ENCODE data around the gene LYRM1.

LYRM1 gene

GRCh38 chr16:20920799-20921198 is 20.2 kb downstream of the LYRM1 start:
- Histone ChIP-seq H3K4me2 (ENCODE audit: low read depth, low read length, poor library complexity, severe bottlenecking) (no peak overlapping the region), H3K9ac (ENCODE audit: low read depth, low read length, poor library complexity, severe bottlenecking) (no peak overlapping the region), H3K27me3 (ENCODE audit: insufficient read depth, low read length, poor library complexity, severe bottlenecking) (no peaks in the 10 kb centered on the region), H3F3A (ENCODE audit: low read depth) (no peaks in the 10 kb centered on the region), H3K36me3 (ENCODE audit: insufficient read depth, low read length) (peaks cover 3% of the 10 kb centered on the region; the same call in 1 of the 2 replicates), H3K79me2 (ENCODE audit: insufficient read depth, low read length) (no peaks in the 10 kb centered on the region), H2AFZ (ENCODE audit: low read length) (no peak overlapping the region), H4K20me1 (ENCODE audit: insufficient read depth, low read length, poor library complexity, severe bottlenecking) (no peaks in the 10 kb centered on the region), H3K4me1 (ENCODE audit: insufficient read depth, low read length, poor library complexity, severe bottlenecking) (peaks cover 4% of the 10 kb centered on the region), H3K4me3 (ENCODE audit: low read length, poor library complexity, severe bottlenecking) (no peak overlapping the region), H3K9me2 (replicated peaks; ENCODE audit: low read depth, low read length) (no peaks in the 10 kb centered on the region), H3K9me3 (ENCODE audit: insufficient read depth, low read depth, low read length) (no peaks in the 10 kb centered on the region)
- TF ChIP-seq CTCF (conservative IDR thresholded peaks at IDR 0.05; ENCODE audit: low read length) (no peak), EZH2phosphoT487 (IDR thresholded peaks at IDR 0.05; ENCODE audit: borderline replicate concordance) (no peak)

- TF ChIP-seq CTCF (conservative IDR thresholded peaks at IDR 0.05; ENCODE audit: low read length) (no peak), EZH2phosphoT487 (IDR thresholded peaks at IDR 0.05; ENCODE audit: borderline replicate concordance) (no peak)
- no peaks in the 10 kb centered on the region for H3K79me2 ChIP-seq (ENCODE audit: insufficient read depth, low read length)
- H3F3A ChIP-seq (ENCODE audit: low read depth) = no peaks in the 10 kb centered on the region
- H3K36me3 ChIP-seq (ENCODE audit: insufficient read depth, low read length) = peaks cover 3% of the 10 kb centered on the region; the same call in 1 of the 2 replicates
- H3K4me2 ChIP-seq (ENCODE audit: low read depth, low read length, poor library complexity, severe bottlenecking) = no peak overlapping the region
- H4K20me1 ChIP-seq (ENCODE audit: insufficient read depth, low read length, poor library complexity, severe bottlenecking) = no peaks in the 10 kb centered on the region
- no peak overlapping the region for H3K9ac ChIP-seq (ENCODE audit: low read depth, low read length, poor library complexity, severe bottlenecking)
- H3K9me3 ChIP-seq (ENCODE audit: insufficient read depth, low read depth, low read length) = no peaks in the 10 kb centered on the region
- H3K9me2 ChIP-seq (replicated peaks; ENCODE audit: low read depth, low read length) = no peaks in the 10 kb centered on the region
- H3K4me1 ChIP-seq (ENCODE audit: insufficient read depth, low read length, poor library complexity, severe bottlenecking) = no peaks in the 10 kb centered on the region
- no peaks in the 10 kb centered on the region for H3K27me3 ChIP-seq (ENCODE audit: insufficient read depth, low read length, poor library complexity, severe bottlenecking)
- H2AFZ ChIP-seq (ENCODE audit: low read length) = no peak overlapping the region
- H3K4me3 ChIP-seq (ENCODE audit: low read length, poor library complexity, severe bottlenecking) = no peak overlapping the region
Measured at GRCh38 chr16:20923876-20924275, 23.3 kb downstream of the LYRM1 start.

GRCh38 chr16:20925751-20926150 is 25.2 kb downstream of the LYRM1 start:
- H3K79me2 ChIP-seq (ENCODE audit: insufficient read depth, low read length) = no peaks in the 10 kb centered on the region
- no peaks in the 10 kb centered on the region for H3K9me2 ChIP-seq (replicated peaks; ENCODE audit: low read depth, low read length)
- peaks cover 3% of the 10 kb centered on the region; the same call in 1 of the 2 replicates for H3K36me3 ChIP-seq (ENCODE audit: insufficient read depth, low read length)
- H3K9ac ChIP-seq (ENCODE audit: low read depth, low read length, poor library complexity, severe bottlenecking) = no peak overlapping the region
- no peaks in the 10 kb centered on the region for H3F3A ChIP-seq (ENCODE audit: low read depth)
- H3K4me2 ChIP-seq (ENCODE audit: low read depth, low read length, poor library complexity, severe bottlenecking) = no peak overlapping the region
- H4K20me1 ChIP-seq (ENCODE audit: insufficient read depth, low read length, poor library complexity, severe bottlenecking) = no peaks in the 10 kb centered on the region
- no peak overlapping the region for H3K4me3 ChIP-seq (ENCODE audit: low read length, poor library complexity, severe bottlenecking)
- no peaks in the 10 kb centered on the region for H3K9me3 ChIP-seq (ENCODE audit: insufficient read depth, low read depth, low read length)
- no peak overlapping the region for H2AFZ ChIP-seq (ENCODE audit: low read length)
- TF ChIP-seq EZH2phosphoT487 (IDR thresholded peaks at IDR 0.05; ENCODE audit: borderline replicate concordance) (no peak), CTCF (conservative IDR thresholded peaks at IDR 0.05; ENCODE audit: low read length) (no peak)
- H3K27me3 ChIP-seq (ENCODE audit: insufficient read depth, low read length, poor library complexity, severe bottlenecking) = no peaks in the 10 kb centered on the region
- H3K4me1 ChIP-seq (ENCODE audit: insufficient read depth, low read length, poor library complexity, severe bottlenecking) = no peaks in the 10 kb centered on the region
